Muscle layer of duodenum (tissue), 2 donors: ENCODE data around the gene PRIMPOL.
"Not testable (repeated sequence)": the region's sequence is repeated elsewhere in the genome, so short reads cannot be mapped to it uniquely, and the experiment has no call there.

Experiments
- H3K27ac ChIP-seq: one replicate; pipeline ENCODE4 v1.7.0; 2013; ENCODE audit warnings: mild to moderate bottlenecking, low read length
- H3K27me3 ChIP-seq: one replicate; pipeline ENCODE4 v1.7.0; 2013; ENCODE audit warnings: low read depth, mild to moderate bottlenecking, control low read depth, low read length
- H3K36me3 ChIP-seq, 2 donors: one replicate each; pipeline ENCODE4 v1.7.0; 2013; ENCODE audit warnings: low read length in 2 of 2, control low read depth in 1 of 2, mild to moderate bottlenecking in 1 of 2; ENCODE audit not compliant: insufficient read depth in 2 of 2, control insufficient read depth in 1 of 2
- H3K4me1 ChIP-seq, 2 donors: one replicate each; pipeline ENCODE4 v1.7.0; 2013; ENCODE audit warnings: low read length in 2 of 2, mild to moderate bottlenecking in 2 of 2, control low read depth in 1 of 2, moderate library complexity in 1 of 2; ENCODE audit not compliant: insufficient read depth in 2 of 2, control insufficient read depth in 1 of 2
- H3K4me3 ChIP-seq, 2 donors: one replicate each; pipeline ENCODE4 v1.7.0; 2013; ENCODE audit warnings: low read length in 2 of 2, low read depth in 1 of 2, mild to moderate bottlenecking in 1 of 2
- H3K9me3 ChIP-seq, 2 donors: one replicate each; pipeline ENCODE4 v1.7.0; 2013; ENCODE audit warnings: low read length in 2 of 2, control low read depth in 1 of 2, mild to moderate bottlenecking in 1 of 2; ENCODE audit not compliant: control insufficient read depth in 1 of 2
- donor health status: healthy.

The PRIMPOL gene

GRCh38 chr4:184641451-184641850, 8.1 kb upstream of the PRIMPOL start:
- Histone ChIP-seq H3K27ac (no peak overlapping the region), H3K4me1 (peaks cover 12 to 16% of the 10 kb centered on the region in 2 donors), H3K27me3 (no peaks in the 10 kb centered on the region), H3K9me3 (no peaks in the 10 kb centered on the region), H3K4me3 (no peak overlapping the region), H3K36me3 (peaks cover 10 to 18% of the 10 kb centered on the region in 2 donors)

GRCh38 chr4:184643731-184644130, 5.8 kb upstream of the PRIMPOL start:
- Histone ChIP-seq H3K4me1 (peaks cover 28 to 37% of the 10 kb centered on the region in 2 donors), H3K36me3 (no peaks in the 10 kb centered on the region), H3K27ac (no peak overlapping the region), H3K27me3 (no peaks in the 10 kb centered on the region), H3K9me3 (no peaks in the 10 kb centered on the region), H3K4me3 (no peak overlapping the region)

GRCh38 chr4:184644553-184645307, 4.8 kb upstream of the PRIMPOL start:
- peaks cover 28 to 37% of the 10 kb centered on the region in 2 donors for H3K4me1 ChIP-seq
- H3K36me3 ChIP-seq, result no peaks in the 10 kb centered on the region
- H3K27me3 ChIP-seq, result no peaks in the 10 kb centered on the region
- H3K27ac ChIP-seq, result no peak overlapping the region
- H3K4me3 ChIP-seq, result no peak overlapping the region
- H3K9me3 ChIP-seq, result no peaks in the 10 kb centered on the region

- Histone ChIP-seq H3K4me3 (peak overlapping the region in 1 of 2 donors; percentile 34), H3K27ac (peak overlapping the region; percentile 46), H3K9me3 (no peaks in the 10 kb centered on the region), H3K36me3 (no peaks in the 10 kb centered on the region), H3K4me1 (peaks cover 28 to 41% of the 10 kb centered on the region in 2 donors), H3K27me3 (no peaks in the 10 kb centered on the region)
These were observed 3.5 kb upstream of the PRIMPOL start for GRCh38 chr4:184645904-184646610.

GRCh38 chr4:184647266-184648053, 2.1 kb upstream of the PRIMPOL start:
- Histone ChIP-seq H3K4me1 (peaks cover 28 to 41% of the 10 kb centered on the region in 2 donors), H3K36me3 (no peaks in the 10 kb centered on the region), H3K27me3 (no peaks in the 10 kb centered on the region), H3K9me3 (no peaks in the 10 kb centered on the region), H3K4me3 (peak overlapping the region; percentile 87 to 91), H3K27ac (peak overlapping the region; percentile 73)

GRCh38 chr4:184648054-184648312, 1.6 kb upstream of the PRIMPOL start:
- no peaks in the 10 kb centered on the region for H3K36me3 ChIP-seq
- H3K4me1 ChIP-seq, result peaks cover 28 to 41% of the 10 kb centered on the region in 2 donors
- peak overlapping the region; percentile 87 to 91 for H3K4me3 ChIP-seq

GRCh38 chr4:184648313-184649025, 1.1 kb upstream of the PRIMPOL start:
- H3K9me3 ChIP-seq, result no peaks in the 10 kb centered on the region
- no peaks in the 10 kb centered on the region for H3K36me3 ChIP-seq
- peaks cover 28 to 41% of the 10 kb centered on the region in 2 donors for H3K4me1 ChIP-seq
- peak overlapping the region; percentile 87 to 91 for H3K4me3 ChIP-seq
- no peaks in the 10 kb centered on the region for H3K27me3 ChIP-seq
- peak overlapping the region; percentile 73 for H3K27ac ChIP-seq

More at GRCh38 chr4:184648054-184648312, 1.6 kb upstream of the PRIMPOL start:
- Histone ChIP-seq H3K27ac (peak overlapping the region; percentile 73), H3K9me3 (no peaks in the 10 kb centered on the region), H3K27me3 (no peaks in the 10 kb centered on the region)

GRCh38 chr4:184649971-184650855, 675 bp downstream of the PRIMPOL start:
- Histone ChIP-seq H3K9me3 (no peaks in the 10 kb centered on the region), H3K4me3 (peak overlapping the region; percentile 87 to 88), H3K4me1 (peaks cover 21 to 36% of the 10 kb centered on the region in 2 donors)

GRCh38 chr4:184651899-184652298, 2.4 kb downstream of the PRIMPOL start:
- Histone ChIP-seq H3K27me3 (no peaks in the 10 kb centered on the region), H3K27ac (no peak overlapping the region), H3K4me1 (peaks cover 12 to 21% of the 10 kb centered on the region in 2 donors), H3K9me3 (no peaks in the 10 kb centered on the region), H3K36me3 (peaks cover 0 to 2% of the 10 kb centered on the region in 2 donors), H3K4me3 (no peak overlapping the region)

More at GRCh38 chr4:184649971-184650855, 675 bp downstream of the PRIMPOL start:
- Histone ChIP-seq H3K27ac (peak overlapping the region; percentile 91), H3K36me3 (no peaks in the 10 kb centered on the region), H3K27me3 (no peaks in the 10 kb centered on the region)

- H3K4me1 ChIP-seq, result peaks cover 4 to 13% of the 10 kb centered on the region in 2 donors
- not testable (repeated sequence) for H3K36me3 ChIP-seq, H3K4me3 ChIP-seq, H3K27me3 ChIP-seq, H3K9me3 ChIP-seq, H3K27ac ChIP-seq
These were observed 3.1 kb downstream of the PRIMPOL start for GRCh38 chr4:184652681-184653080.
